CD4-positive, alpha-beta memory T cell (primary cell): Measurements from ENCODE around the gene PPFIA4. TPM values are rescaled to one million over a fixed set of nuclear protein-coding genes. Genes with fewer than 3 reads are reported as not detected.
A peak's percentile ranks its signal among the peaks of the same experiment; 100 is the strongest.

Experiments used
- CTCF ChIA-PET: fragments of 350-600 bp; sonication (Branson Sonifier 250); formaldehyde crosslinking; loops from one replicate; lab custom pipeline; 2021; ENCODE audit warnings: inconsistent platforms; ENCODE audit not compliant: partially characterized antibody; lab: Charles Lee
- POLR2A ChIA-PET: fragments of 350-600 bp; sonication (Branson Sonifier 250); formaldehyde crosslinking; loops from one replicate; lab custom pipeline; 2021; ENCODE audit not compliant: partially characterized antibody; lab: Charles Lee
- DNase-seq, 5 donors: peaks; one replicate each; pipeline versions ENCODE4 v3.0.0 to v3.0.0-alpha.2; 2020 to 2022; ENCODE audit warnings: mixed read lengths in 1 of 5
- H3K27ac ChIP-seq: one replicate; pipeline ENCODE4 v1.7.0; 2013; ENCODE audit warnings: low read depth, low read length
- H3K27me3 ChIP-seq: 2 replicates; pipeline ENCODE4 v1.7.0; 2013; ENCODE audit warnings: mild to moderate bottlenecking, low read length, moderate library complexity; ENCODE audit not compliant: insufficient read depth
- H3K36me3 ChIP-seq: 2 replicates; pipeline ENCODE4 v1.7.0; 2013; ENCODE audit warnings: mild to moderate bottlenecking, low read length, moderate library complexity; ENCODE audit not compliant: insufficient read depth
- H3K4me1 ChIP-seq: 2 replicates; pipeline ENCODE4 v1.7.0; 2013; ENCODE audit warnings: mild to moderate bottlenecking, low read length, moderate library complexity; ENCODE audit not compliant: insufficient read depth
- H3K4me3 ChIP-seq, 2 donors: one replicate each; pipeline ENCODE4 v1.7.0; 2013; ENCODE audit warnings: low read length in 2 of 2, mild to moderate bottlenecking in 1 of 2
- H3K9me3 ChIP-seq, 2 donors: one replicate each; pipeline ENCODE4 v1.7.0; 2013; ENCODE audit warnings: low read length in 2 of 2, control low read depth in 1 of 2; ENCODE audit not compliant: control insufficient read depth in 1 of 2
- H3K27ac Mint-ChIP-seq, 7 donors: one replicate each; pipeline ENCODE4 v1.8.0; 2020 to 2021; ENCODE audit warnings: mixed read lengths in 7 of 7, mild to moderate bottlenecking in 6 of 7, inconsistent platforms in 3 of 7, moderate library complexity in 3 of 7
- H3K27me3 Mint-ChIP-seq, 2 donors: one replicate each; pipeline ENCODE4 v1.8.0; 2020 to 2021; ENCODE audit warnings: mixed read lengths in 2 of 2
- H3K36me3 Mint-ChIP-seq, 2 donors: one replicate each; pipeline ENCODE4 v1.8.0; 2020 to 2021; ENCODE audit warnings: mixed read lengths in 2 of 2, inconsistent platforms in 1 of 2, mild to moderate bottlenecking in 1 of 2
- H3K4me1 Mint-ChIP-seq, 4 donors: one replicate each; pipeline ENCODE4 v1.8.0; 2020 to 2021; ENCODE audit warnings: mixed read lengths in 4 of 4, mild to moderate bottlenecking in 1 of 4
- H3K4me3 Mint-ChIP-seq, 8 donors: one replicate each; pipeline ENCODE4 v1.8.0; 2020 to 2021; ENCODE audit warnings: mixed read lengths in 8 of 8, mild to moderate bottlenecking in 7 of 8, moderate library complexity in 6 of 8, inconsistent platforms in 3 of 8
- H3K9me3 Mint-ChIP-seq, 8 donors: one replicate each; pipeline ENCODE4 v1.8.0; 2020 to 2021; ENCODE audit warnings: mixed read lengths in 8 of 8, mild to moderate bottlenecking in 5 of 8, inconsistent platforms in 3 of 8, moderate library complexity in 1 of 8
- intact Hi-C: fragments of 100-400 bp; cut with micrococcal nuclease; formaldehyde crosslinking; loops from one replicate; pipeline ENCODE4 v1.15.1; 2023
- polyA plus RNA-seq, 2 donors: library from polyadenylated mRNA; unstranded; fragments of 300-500 nt; fragmentation: Illumina TruSeq; gene quantifications; one replicate each; pipeline ENCODE4 v1.2.3, GENCODE V29; 2021
- total RNA-seq, 2 experiments: library from RNA; stranded (reverse); gene quantifications; one replicate each; pipeline ENCODE4 v1.2.3, GENCODE V29; 2021

Gene PPFIA4
- total and polyA plus RNA-seq, 4 experiments from 2014 or later, result 1.4 to 1.5 TPM; not detected in 2

DNA sequence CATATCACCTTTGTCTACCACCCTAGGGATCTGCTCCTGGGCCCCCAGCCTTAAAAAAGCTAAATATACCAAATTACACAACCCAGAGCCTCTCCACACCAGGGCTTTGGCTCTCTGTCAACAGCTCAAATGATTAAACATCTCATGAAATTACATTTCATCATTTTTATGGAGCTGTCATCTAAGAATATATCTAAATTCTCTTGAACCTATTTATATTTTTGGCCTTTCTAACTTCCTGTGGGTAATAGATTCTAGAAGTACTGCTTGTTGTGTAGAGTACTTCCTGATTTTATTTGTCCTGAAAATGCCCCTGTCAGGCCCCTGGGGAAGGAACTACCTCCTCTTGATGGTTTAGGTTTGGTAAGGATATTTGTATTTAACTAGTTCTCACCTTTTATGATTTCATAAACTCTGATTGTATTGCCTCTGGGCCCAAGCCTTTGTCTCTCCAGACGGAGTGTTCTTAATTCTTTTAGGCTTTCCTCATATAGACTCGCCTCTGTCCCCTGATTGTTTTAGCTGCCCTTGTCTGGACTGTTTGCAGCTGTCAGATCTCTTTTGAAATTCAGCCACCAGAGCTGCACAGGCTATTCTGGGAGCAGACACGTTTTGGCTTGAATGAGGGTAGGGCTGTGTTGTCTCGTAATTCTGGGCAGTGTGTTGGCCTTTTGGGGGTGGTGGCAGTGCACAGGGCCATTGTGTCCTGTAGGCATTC lies 42.9 kb downstream of the PPFIA4 start:
- DNase-seq, result no peak
- no peaks in the 10 kb centered on the region for H3K36me3 Mint-ChIP-seq
- H3K27ac Mint-ChIP-seq, result peak overlapping the region in 1 of 7 donors; percentile 62
- no peaks in the 10 kb centered on the region for H3K4me1 Mint-ChIP-seq
- Histone ChIP-seq H3K36me3 (no peaks in the 10 kb centered on the region), H3K4me1 (no peaks in the 10 kb centered on the region), H3K4me3 (no peak overlapping the region), H3K27ac (no peak overlapping the region), H3K27me3 (no peaks in the 10 kb centered on the region), H3K9me3 (no peaks in the 10 kb centered on the region)
- peaks cover 6 to 18% of the 10 kb centered on the region in 2 donors for H3K27me3 Mint-ChIP-seq
- intact Hi-C loops, result no loop called here
- H3K9me3 Mint-ChIP-seq, result no peaks in the 10 kb centered on the region
- CTCF ChIA-PET, result interaction anchor here (1.2 kb wide), 1 partner anchor 30 kb away, joined by 3 read pairs; no protein-coding TSS in a partner anchor
- no peak overlapping the region for H3K4me3 Mint-ChIP-seq
- POLR2A ChIA-PET, result no interaction called here

GRCh38 chr1:203072002-203072602 lies 45.8 kb downstream of the PPFIA4 start:
- H3K4me3 Mint-ChIP-seq, result no peak overlapping the region
- Histone ChIP-seq H3K4me1 (peaks cover 8% of the 10 kb centered on the region), H3K4me3 (no peak overlapping the region), H3K27ac (no peak overlapping the region), H3K9me3 (no peaks in the 10 kb centered on the region), H3K27me3 (peaks cover 7% of the 10 kb centered on the region), H3K36me3 (no peaks in the 10 kb centered on the region)
- no peaks in the 10 kb centered on the region for H3K36me3 Mint-ChIP-seq
- H3K27me3 Mint-ChIP-seq, result peaks cover 13 to 32% of the 10 kb centered on the region in 2 donors
- H3K27ac Mint-ChIP-seq, result no peak overlapping the region
- no peaks in the 10 kb centered on the region for H3K9me3 Mint-ChIP-seq
- intact Hi-C loops, result no loop called here
- no peak for DNase-seq
- H3K4me1 Mint-ChIP-seq, result peaks cover 4 to 12% (median 4%) of the 10 kb centered on the region in 4 donors
- POLR2A ChIA-PET, result no interaction called here
- CTCF ChIA-PET, result no interaction called here

DNA sequence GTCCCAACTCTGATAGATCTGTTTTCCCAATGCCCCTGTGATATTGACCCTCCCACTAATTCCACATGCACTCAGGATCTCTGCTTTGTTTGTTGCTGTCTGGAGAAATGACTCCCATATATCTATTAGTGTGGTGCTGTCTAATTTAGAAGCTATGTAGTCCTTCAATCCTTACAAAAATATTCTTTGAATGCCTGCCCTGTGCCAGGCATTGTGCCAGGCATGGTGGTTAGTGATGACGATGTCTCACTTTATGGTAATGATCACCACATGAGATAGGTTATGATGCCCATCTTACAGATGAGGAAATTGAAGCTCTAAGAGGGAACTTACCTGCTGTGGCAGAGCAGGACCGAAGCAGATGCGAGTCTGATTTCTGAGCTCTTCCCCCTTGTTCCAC lies 46.6 kb downstream of the PPFIA4 start:
- no peak for DNase-seq
- H3K36me3 ChIP-seq, result no peaks in the 10 kb centered on the region
- H3K4me1 ChIP-seq, result peaks cover 8% of the 10 kb centered on the region
- no peak overlapping the region for H3K4me3 ChIP-seq
- H3K27ac ChIP-seq, result no peak overlapping the region
- intact Hi-C loops, result no loop called here
- ChIA-PET CTCF (interaction anchor here (0.6 kb wide), 1 partner anchor 15 kb away, joined by 3 read pairs; no protein-coding TSS in a partner anchor), POLR2A (no interaction called here)
- peaks cover 7% of the 10 kb centered on the region for H3K27me3 ChIP-seq
- Mint-ChIP-seq H3K4me3 (peak overlapping the region in 1 of 8 donors; percentile 4), H3K36me3 (no peaks in the 10 kb centered on the region), H3K27ac (peak overlapping the region in 1 of 7 donors; percentile 5), H3K4me1 (peaks cover 4 to 12% (median 4%) of the 10 kb centered on the region in 4 donors), H3K9me3 (no peaks in the 10 kb centered on the region), H3K27me3 (peaks cover 19 to 41% of the 10 kb centered on the region in 2 donors)
- H3K9me3 ChIP-seq, result no peaks in the 10 kb centered on the region

GRCh38 chr1:203073469-203073868 lies 47.2 kb downstream of the PPFIA4 start:
- H3K9me3 ChIP-seq, result no peaks in the 10 kb centered on the region
- peaks cover 8% of the 10 kb centered on the region for H3K4me1 ChIP-seq
- no peak overlapping the region for H3K4me3 ChIP-seq
- H3K4me3 Mint-ChIP-seq, result no peak overlapping the region
- intact Hi-C loops, result no loop called here
- no peak overlapping the region for H3K27ac ChIP-seq
- ChIA-PET POLR2A (no interaction called here), CTCF (interaction anchor here (0.6 kb wide), 1 partner anchor 14 kb away, joined by 3 read pairs; no protein-coding TSS in a partner anchor)
- DNase-seq, result no peak
- peaks cover 21 to 44% of the 10 kb centered on the region in 2 donors for H3K27me3 Mint-ChIP-seq
- H3K4me1 Mint-ChIP-seq, result peaks cover 4 to 12% (median 4%) of the 10 kb centered on the region in 4 donors
- H3K27me3 ChIP-seq, result peaks cover 7% of the 10 kb centered on the region
- H3K27ac Mint-ChIP-seq, result no peak overlapping the region
- H3K36me3 Mint-ChIP-seq, result no peaks in the 10 kb centered on the region
- no peaks in the 10 kb centered on the region for H3K9me3 Mint-ChIP-seq
- no peaks in the 10 kb centered on the region for H3K36me3 ChIP-seq

GRCh38 chr1:203074610-203075009 lies 48.3 kb downstream of the PPFIA4 start:
- intact Hi-C loops, result no loop called here
- Histone ChIP-seq H3K4me1 (peaks cover 8% of the 10 kb centered on the region), H3K4me3 (no peak overlapping the region), H3K27ac (no peak overlapping the region), H3K27me3 (peaks cover 7% of the 10 kb centered on the region), H3K36me3 (no peaks in the 10 kb centered on the region), H3K9me3 (no peaks in the 10 kb centered on the region)
- ChIA-PET POLR2A (no interaction called here), CTCF (no interaction called here)
- H3K4me3 Mint-ChIP-seq, result peak overlapping the region in 1 of 8 donors; percentile 23
- peaks cover 0 to 2% (median 0%) of the 10 kb centered on the region in 8 donors for H3K9me3 Mint-ChIP-seq
- no peak for DNase-seq
- H3K36me3 Mint-ChIP-seq, result no peaks in the 10 kb centered on the region
- H3K4me1 Mint-ChIP-seq, result peaks cover 4 to 12% (median 4%) of the 10 kb centered on the region in 4 donors
- H3K27me3 Mint-ChIP-seq, result peaks cover 25 to 46% of the 10 kb centered on the region in 2 donors
- H3K27ac Mint-ChIP-seq, result no peak overlapping the region

- Mint-ChIP-seq H3K27ac (no peak overlapping the region), H3K4me3 (peak overlapping the region in 3 of 8 donors; percentile 7 to 25 (median 9)), H3K9me3 (peaks cover 0 to 2% (median 0%) of the 10 kb centered on the region in 8 donors), H3K4me1 (peaks cover 4 to 12% (median 4%) of the 10 kb centered on the region in 4 donors), H3K36me3 (no peaks in the 10 kb centered on the region), H3K27me3 (peaks cover 26 to 52% of the 10 kb centered on the region in 2 donors)
- Histone ChIP-seq H3K27ac (no peak overlapping the region), H3K9me3 (no peaks in the 10 kb centered on the region), H3K4me3 (no peak overlapping the region), H3K36me3 (no peaks in the 10 kb centered on the region), H3K27me3 (peaks cover 7% of the 10 kb centered on the region), H3K4me1 (peaks cover 8% of the 10 kb centered on the region)
- ChIA-PET POLR2A (no interaction called here), CTCF (no interaction called here)
- no peak for DNase-seq
- intact Hi-C loops, result no loop called here
Observed at GRCh38 chr1:203075236-203076030, 49.1 kb downstream of the PPFIA4 start.
